ENCODE data around the gene LSR. TPM values are rescaled to one million over a fixed set of nuclear protein-coding genes. Genes with fewer than 3 reads are reported as not detected.

Gene LSR
- polyA plus RNA-seq, 1 experiment: 0.32 TPM

DNA sequence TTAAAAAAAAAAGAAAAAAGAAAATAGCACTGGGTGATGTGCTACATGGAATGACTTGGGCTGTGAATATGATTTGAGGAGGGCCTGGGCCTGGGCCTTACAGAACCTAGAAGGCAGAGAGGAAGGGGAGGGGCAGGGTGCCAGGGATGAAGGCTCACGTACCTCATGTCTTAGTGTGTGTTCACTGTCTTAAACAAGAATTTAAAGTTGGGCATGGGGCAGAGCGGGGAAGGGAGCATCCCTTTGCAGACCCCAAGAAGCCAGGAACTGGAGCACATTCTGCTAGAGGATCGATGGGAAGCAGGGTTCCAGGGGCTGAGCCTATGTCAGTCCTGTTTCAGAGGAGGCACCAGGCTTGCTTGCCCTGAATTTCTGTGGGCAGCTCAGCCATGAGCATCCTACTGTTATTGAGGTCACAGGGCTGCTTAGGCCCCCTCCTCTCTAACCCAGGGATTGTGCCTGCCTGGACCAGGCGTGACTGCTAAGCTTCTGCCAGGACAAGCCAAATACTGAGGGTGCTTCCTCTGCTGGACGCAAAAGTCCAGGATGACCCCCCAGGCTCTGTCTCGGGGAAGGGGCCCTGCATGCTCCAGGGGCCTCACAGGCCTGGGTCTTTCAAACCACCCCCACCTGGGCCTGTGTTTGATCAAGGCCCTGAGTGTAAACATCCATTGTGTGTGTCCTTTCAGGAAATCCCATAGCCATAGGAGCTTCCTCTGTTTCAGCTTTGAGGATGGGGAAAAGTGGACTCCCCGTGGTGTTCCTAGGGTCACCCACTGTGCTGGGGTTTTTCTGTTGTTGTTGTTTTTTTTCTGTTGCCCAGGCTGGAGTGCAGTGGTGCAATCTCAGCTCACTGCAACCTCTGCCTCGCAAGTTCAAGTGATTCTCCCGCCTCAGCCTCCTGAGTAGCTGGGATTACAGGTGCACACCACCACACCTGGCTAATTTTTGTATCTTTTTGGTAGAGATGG, 4.8 kb downstream of the LSR start:
- H3K9me3 ChIP-seq (ENCODE audit: control insufficient read depth, insufficient read depth, low read length): no peaks in the 10 kb centered on the region
- POLR2A ChIA-PET: no interaction called here
- H3K4me3 ChIP-seq (ENCODE audit: low read depth, low read length): no peak overlapping the region
- TF ChIP-seq, protein P1, sequence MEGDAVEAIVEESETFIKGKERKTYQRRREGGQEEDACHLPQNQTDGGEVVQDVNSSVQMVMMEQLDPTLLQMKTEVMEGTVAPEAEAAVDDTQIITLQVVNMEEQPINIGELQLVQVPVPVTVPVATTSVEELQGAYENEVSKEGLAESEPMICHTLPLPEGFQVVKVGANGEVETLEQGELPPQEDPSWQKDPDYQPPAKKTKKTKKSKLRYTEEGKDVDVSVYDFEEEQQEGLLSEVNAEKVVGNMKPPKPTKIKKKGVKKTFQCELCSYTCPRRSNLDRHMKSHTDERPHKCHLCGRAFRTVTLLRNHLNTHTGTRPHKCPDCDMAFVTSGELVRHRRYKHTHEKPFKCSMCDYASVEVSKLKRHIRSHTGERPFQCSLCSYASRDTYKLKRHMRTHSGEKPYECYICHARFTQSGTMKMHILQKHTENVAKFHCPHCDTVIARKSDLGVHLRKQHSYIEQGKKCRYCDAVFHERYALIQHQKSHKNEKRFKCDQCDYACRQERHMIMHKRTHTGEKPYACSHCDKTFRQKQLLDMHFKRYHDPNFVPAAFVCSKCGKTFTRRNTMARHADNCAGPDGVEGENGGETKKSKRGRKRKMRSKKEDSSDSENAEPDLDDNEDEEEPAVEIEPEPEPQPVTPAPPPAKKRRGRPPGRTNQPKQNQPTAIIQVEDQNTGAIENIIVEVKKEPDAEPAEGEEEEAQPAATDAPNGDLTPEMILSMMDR (IDR thresholded peaks at IDR 0.05; ENCODE audit: low read depth, low read length): no peak
- CTCF ChIA-PET: no interaction called here
- no peak overlapping the region for H3K27ac ChIP-seq (ENCODE audit: low read depth, low read length)
- no peak for DNase-seq (ENCODE audit: low read depth, low spot score)
- peaks cover 20% of the 10 kb centered on the region for H3K27me3 ChIP-seq (ENCODE audit: control insufficient read depth, insufficient read depth, low read length)

DNA sequence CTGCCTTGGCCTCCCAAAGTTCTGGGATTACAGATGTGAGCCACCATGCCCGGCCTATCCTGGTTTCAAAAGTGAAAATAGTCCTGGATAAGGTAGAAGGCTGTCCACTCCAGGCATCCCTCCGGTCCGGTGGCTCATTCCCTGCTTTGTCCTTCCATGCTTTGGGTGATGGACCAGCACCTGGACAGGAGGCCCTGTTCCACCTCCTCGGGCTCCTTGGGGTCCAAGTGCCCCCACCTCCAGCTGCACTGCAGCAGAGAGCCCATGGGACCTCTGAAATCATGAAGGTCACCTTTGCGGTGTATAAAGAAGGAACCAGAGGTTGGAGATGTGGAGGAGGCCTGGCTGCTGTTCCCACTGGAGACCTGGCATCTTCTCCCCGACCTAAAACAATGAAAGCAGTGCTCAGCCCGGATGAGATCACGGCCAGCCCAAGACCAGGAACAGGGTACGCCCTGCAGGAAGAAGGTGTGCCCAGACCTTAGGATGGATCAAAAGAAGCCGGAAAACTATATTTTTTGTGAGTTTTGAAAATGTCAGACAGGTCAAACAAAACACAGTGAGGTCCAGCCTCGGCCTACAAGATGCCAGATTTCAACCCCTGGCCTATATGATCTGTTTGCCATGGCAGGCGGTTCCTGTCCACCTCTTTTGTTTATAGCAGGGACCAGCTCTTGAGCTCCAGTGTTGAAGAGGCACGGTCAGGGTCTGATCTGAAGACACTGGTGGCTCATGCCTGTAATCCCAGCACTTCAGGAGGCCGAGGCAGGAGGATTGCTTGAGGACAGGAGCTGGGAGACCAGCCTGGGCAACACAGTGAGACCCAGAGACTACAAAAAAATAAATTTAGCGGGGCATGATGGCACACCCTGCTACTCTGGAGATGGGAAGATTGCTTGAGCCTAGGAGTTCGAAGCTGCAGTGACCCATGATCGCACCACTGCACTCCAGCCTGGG, 5.8 kb downstream of the LSR start:
- no peak overlapping the region for H3K27ac ChIP-seq (ENCODE audit: low read depth, low read length)
- CTCF ChIA-PET: no interaction called here
- POLR2A ChIA-PET: no interaction called here
- no peaks in the 10 kb centered on the region for H3K9me3 ChIP-seq (ENCODE audit: control insufficient read depth, insufficient read depth, low read length)
- DNase-seq (ENCODE audit: low read depth, low spot score): no peak
- H3K27me3 ChIP-seq (ENCODE audit: control insufficient read depth, insufficient read depth, low read length): peaks cover 11% of the 10 kb centered on the region
- H3K4me3 ChIP-seq (ENCODE audit: low read depth, low read length): no peak overlapping the region
- TF ChIP-seq, protein P1 (IDR thresholded peaks at IDR 0.05; ENCODE audit: low read depth, low read length): no peak

- CTCF ChIA-PET: interaction anchor here (1.7 kb wide), 1 partner anchor 115 kb away, joined by 6 read pairs; no protein-coding TSS in a partner anchor
- no peaks in the 10 kb centered on the region for H3K9me3 ChIP-seq (ENCODE audit: control insufficient read depth, insufficient read depth, low read length)
- TF ChIP-seq, protein P1 (IDR thresholded peaks at IDR 0.05; ENCODE audit: low read depth, low read length): no peak
- H3K4me3 ChIP-seq (ENCODE audit: low read depth, low read length): no peak overlapping the region
- H3K27me3 ChIP-seq (ENCODE audit: control insufficient read depth, insufficient read depth, low read length): peaks cover 7% of the 10 kb centered on the region
- no peak for DNase-seq (ENCODE audit: low read depth, low spot score)
- POLR2A ChIA-PET: no interaction called here
- no peak overlapping the region for H3K27ac ChIP-seq (ENCODE audit: low read depth, low read length)
Measured at GRCh38 chr19:35256566-35256965, 7.8 kb downstream of the LSR start.

DNA sequence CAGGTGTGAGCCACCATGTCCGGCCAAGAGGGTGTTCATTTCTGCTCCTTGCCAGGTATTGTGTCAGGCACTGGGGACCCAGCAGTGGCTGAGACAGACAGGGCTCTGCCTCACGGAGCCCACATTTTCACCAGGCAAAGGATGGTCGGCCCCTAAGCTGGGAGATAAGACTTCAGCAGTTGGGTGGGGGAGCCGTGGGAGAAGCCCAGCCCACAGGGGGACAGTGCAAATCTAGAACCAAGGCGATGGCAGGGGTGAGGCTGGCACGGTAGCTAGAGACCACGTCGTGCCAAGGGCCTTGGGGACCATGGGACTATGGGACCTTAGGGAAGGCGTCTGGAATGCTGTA, 8.3 kb downstream of the LSR start:
- DNase-seq (ENCODE audit: low read depth, low spot score): no peak
- TF ChIP-seq, protein P1 (IDR thresholded peaks at IDR 0.05; ENCODE audit: low read depth, low read length): no peak
- Histone ChIP-seq H3K9me3 (ENCODE audit: control insufficient read depth, insufficient read depth, low read length) (no peaks in the 10 kb centered on the region; the same call in 1 of the 2 replicates), H3K27ac (ENCODE audit: low read depth, low read length) (no peak overlapping the region), H3K4me3 (ENCODE audit: low read depth, low read length) (no peak overlapping the region), H3K27me3 (ENCODE audit: control insufficient read depth, insufficient read depth, low read length) (peaks cover 7% of the 10 kb centered on the region)
- POLR2A ChIA-PET: no interaction called here
- CTCF ChIA-PET: interaction anchor here (1.7 kb wide), 1 partner anchor 116 kb away, joined by 6 read pairs; no protein-coding TSS in a partner anchor

Measured in AG04450 (cell line).